Upper lobe of left lung (tissue), 4 donors: ENCODE data around the gene KDM5B.

Experiments used
- EP300 ChIP-seq, 4 donors: sonication (generic); formaldehyde crosslinking; IDR thresholded peaks; one replicate each; pipeline ENCODE4 v1.5.1; 2017; ENCODE audit warnings: antibody characterized with exemption in 4 of 4, control low read depth in 2 of 4
- POLR2A ChIP-seq, 4 donors: fragments of 450-650 bp; IDR thresholded peaks; one replicate each; pipeline ENCODE4 v1.5.1; 2016 to 2017; ENCODE audit warnings: antibody characterized with exemption in 4 of 4, mild to moderate bottlenecking in 2 of 4
- POLR2AphosphoS5 ChIP-seq, 2 donors: sonication (generic); formaldehyde crosslinking; IDR thresholded peaks; one replicate each; pipeline ENCODE4 v1.5.1; 2017; ENCODE audit warnings: antibody characterized with exemption in 2 of 2
- TF ChIP-seq, protein P1 (sequence below), 6 experiments: fragments of 450-650 bp in 4 of 6; fragments of 200-600 bp in 2 of 6; sonication (generic) in 2 of 6; IDR thresholded peaks; one replicate each; pipeline ENCODE4 v1.5.1; 2016 to 2019; ENCODE audit warnings: antibody characterized with exemption in 6 of 6

DNA sequence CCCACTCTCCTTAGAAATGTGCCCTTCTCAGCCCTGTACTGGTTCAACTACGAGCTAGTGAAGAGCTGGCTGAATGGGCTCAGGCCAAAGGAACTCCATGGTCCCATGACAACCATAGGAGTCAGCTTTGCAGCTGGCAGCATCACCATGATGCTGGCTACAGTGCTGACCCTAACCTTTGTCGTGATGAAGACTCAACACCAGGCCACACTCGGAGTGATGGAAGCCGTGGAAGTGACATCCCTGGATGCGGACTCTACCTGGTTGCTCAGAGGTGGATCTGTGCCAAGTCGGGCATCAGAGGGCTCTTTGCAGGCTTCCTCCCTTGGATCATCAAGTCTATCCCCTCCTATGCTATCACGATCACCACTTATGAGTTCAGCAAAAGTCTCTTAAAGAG lies 11.6 kb downstream of the KDM5B start:
- TF ChIP-seq, protein P1, sequence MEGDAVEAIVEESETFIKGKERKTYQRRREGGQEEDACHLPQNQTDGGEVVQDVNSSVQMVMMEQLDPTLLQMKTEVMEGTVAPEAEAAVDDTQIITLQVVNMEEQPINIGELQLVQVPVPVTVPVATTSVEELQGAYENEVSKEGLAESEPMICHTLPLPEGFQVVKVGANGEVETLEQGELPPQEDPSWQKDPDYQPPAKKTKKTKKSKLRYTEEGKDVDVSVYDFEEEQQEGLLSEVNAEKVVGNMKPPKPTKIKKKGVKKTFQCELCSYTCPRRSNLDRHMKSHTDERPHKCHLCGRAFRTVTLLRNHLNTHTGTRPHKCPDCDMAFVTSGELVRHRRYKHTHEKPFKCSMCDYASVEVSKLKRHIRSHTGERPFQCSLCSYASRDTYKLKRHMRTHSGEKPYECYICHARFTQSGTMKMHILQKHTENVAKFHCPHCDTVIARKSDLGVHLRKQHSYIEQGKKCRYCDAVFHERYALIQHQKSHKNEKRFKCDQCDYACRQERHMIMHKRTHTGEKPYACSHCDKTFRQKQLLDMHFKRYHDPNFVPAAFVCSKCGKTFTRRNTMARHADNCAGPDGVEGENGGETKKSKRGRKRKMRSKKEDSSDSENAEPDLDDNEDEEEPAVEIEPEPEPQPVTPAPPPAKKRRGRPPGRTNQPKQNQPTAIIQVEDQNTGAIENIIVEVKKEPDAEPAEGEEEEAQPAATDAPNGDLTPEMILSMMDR (IDR thresholded peaks at IDR 0.05): no peak
- TF ChIP-seq POLR2A (IDR thresholded peaks at IDR 0.05) (no peak), POLR2AphosphoS5 (IDR thresholded peaks at IDR 0.05) (no peak), EP300 (IDR thresholded peaks at IDR 0.05) (no peak)
